Muscle layer of duodenum (tissue), 2 donors: ENCODE results near the gene ITGB6.

Experiments used
- H3K27ac ChIP-seq: one replicate; pipeline ENCODE4 v1.7.0; 2013; ENCODE audit warnings: mild to moderate bottlenecking, low read length
- H3K27me3 ChIP-seq: one replicate; pipeline ENCODE4 v1.7.0; 2013; ENCODE audit warnings: low read depth, mild to moderate bottlenecking, control low read depth, low read length
- H3K36me3 ChIP-seq, 2 donors: one replicate each; pipeline ENCODE4 v1.7.0; 2013; ENCODE audit warnings: low read length in 2 of 2, control low read depth in 1 of 2, mild to moderate bottlenecking in 1 of 2; ENCODE audit not compliant: insufficient read depth in 2 of 2, control insufficient read depth in 1 of 2
- H3K4me1 ChIP-seq, 2 donors: one replicate each; pipeline ENCODE4 v1.7.0; 2013; ENCODE audit warnings: low read length in 2 of 2, mild to moderate bottlenecking in 2 of 2, control low read depth in 1 of 2, moderate library complexity in 1 of 2; ENCODE audit not compliant: insufficient read depth in 2 of 2, control insufficient read depth in 1 of 2
- H3K4me3 ChIP-seq, 2 donors: one replicate each; pipeline ENCODE4 v1.7.0; 2013; ENCODE audit warnings: low read length in 2 of 2, low read depth in 1 of 2, mild to moderate bottlenecking in 1 of 2
- H3K9me3 ChIP-seq, 2 donors: one replicate each; pipeline ENCODE4 v1.7.0; 2013; ENCODE audit warnings: low read length in 2 of 2, control low read depth in 1 of 2, mild to moderate bottlenecking in 1 of 2; ENCODE audit not compliant: control insufficient read depth in 1 of 2
- donor health status: healthy.

The ITGB6 gene

DNA sequence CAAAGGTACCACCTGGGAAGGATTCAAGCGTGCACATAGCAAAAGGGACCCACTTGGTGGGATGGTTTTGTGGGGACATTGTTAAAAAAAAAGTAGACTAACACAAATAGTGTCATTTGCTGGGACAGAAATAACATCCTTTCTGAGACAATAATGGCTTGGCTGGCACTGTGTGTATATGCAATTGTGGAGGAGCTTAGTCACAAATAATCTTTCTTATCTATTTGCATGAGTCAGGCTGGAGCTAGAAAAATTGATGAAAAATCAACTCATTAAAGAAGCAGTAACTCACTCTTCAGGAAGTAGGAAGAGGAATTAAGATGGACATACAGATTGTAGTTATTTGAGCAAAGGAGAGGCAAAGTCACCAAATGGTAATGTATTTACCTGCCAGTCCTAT lies 29.5 kb upstream of the ITGB6 start:
- Histone ChIP-seq H3K27me3 (no peaks in the 10 kb centered on the region), H3K9me3 (no peaks in the 10 kb centered on the region), H3K36me3 (peaks cover 0 to 9% of the 10 kb centered on the region in 2 donors), H3K27ac (no peak overlapping the region), H3K4me1 (no peaks in the 10 kb centered on the region), H3K4me3 (no peak overlapping the region)

DNA sequence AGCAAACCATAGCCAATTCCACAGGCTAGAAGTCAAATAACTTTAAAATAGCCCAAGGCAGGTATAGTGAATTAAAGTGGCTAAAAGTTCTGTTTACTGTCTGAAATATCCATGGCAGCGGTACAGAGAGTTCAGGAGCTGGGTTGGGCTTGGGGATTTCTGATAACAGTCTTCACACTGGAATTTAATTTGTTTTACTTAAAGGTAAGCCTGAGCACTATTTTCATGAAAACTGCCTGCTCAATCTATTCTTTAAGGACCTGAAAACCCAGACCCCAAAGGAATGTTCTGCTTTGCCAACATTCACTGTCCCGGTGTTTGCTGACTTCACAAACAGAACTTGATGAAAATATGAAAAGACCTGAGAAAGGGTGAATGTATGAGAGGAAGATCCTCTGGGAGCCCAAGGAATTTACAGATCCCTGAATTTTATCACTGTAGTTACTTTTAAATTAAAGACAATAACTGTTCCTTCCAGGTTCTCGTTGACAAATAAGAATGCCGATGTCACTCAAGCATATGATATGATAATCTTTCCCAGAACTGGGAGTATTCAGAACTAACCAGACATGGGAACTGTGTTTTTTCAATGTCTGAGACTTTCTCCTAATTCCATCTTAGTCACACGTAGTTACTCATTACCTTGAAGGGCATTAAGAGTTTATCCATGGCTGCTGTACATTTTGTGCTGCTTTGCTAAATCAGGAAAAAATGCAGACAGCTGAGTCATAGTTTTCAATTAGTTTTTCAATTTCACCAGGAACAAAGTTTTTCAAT lies 28.3 kb upstream of the ITGB6 start:
- Histone ChIP-seq H3K9me3 (no peaks in the 10 kb centered on the region), H3K27ac (no peak overlapping the region), H3K4me1 (no peaks in the 10 kb centered on the region), H3K27me3 (no peaks in the 10 kb centered on the region), H3K36me3 (peaks cover 0 to 12% of the 10 kb centered on the region in 2 donors), H3K4me3 (no peak overlapping the region)

DNA sequence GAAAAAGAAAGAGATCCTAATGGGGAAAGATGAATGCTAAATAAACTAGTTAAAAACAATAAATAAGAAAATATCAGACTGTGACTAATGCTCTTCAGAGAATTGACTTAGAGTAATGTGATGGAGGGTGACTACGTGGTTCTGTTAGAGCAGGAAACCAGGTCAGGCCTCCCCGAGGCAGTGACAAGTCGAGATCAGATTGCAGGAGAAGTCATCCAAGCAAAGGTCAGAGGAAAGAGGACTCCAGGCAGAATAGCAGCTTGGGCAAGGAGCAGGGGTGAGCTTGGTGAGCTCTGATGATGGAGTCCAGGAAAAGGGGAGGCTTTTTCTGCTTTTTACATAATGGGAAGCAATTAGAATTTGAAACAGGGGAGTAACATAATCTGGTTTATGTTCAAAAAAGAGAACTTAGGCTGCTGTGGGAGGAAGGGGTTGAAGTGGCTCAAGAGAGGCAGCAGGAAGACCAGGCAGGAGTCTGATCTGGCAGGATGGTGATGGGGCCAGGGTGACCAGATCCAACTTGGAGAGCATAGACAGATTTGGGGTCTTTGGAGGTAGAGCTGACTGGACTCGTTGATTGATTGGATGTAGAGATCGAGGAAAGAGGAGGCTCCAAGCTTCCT lies 27.3 kb upstream of the ITGB6 start:
- H3K4me1 ChIP-seq = peaks cover 0 to under 1% of the 10 kb centered on the region in 2 donors
- H3K27me3 ChIP-seq = no peaks in the 10 kb centered on the region
- no peak overlapping the region for H3K4me3 ChIP-seq
- no peaks in the 10 kb centered on the region for H3K9me3 ChIP-seq
- no peak overlapping the region for H3K27ac ChIP-seq
- H3K36me3 ChIP-seq = peaks cover 0 to 12% of the 10 kb centered on the region in 2 donors

DNA sequence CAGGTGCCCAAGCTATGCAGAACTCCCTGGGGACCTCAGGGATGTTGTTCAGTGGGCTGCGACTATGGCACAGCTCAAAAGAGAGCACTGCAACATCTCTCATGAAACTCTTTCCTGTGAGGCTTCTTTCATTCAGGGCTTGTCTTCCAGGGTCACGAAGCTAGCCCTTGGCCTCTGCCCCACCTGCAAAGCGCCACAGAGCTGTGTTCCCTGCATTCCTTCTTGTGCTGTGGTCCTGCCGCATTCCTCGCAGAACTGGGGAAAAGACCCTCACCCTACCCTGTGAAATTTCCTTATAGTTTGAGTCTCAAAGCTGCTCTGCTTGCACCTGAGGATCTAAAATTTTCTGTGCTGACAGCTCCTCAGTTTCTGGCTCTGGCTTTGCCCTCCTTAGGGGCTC lies 26.3 kb upstream of the ITGB6 start:
- Histone ChIP-seq H3K27me3 (no peaks in the 10 kb centered on the region), H3K4me3 (no peak overlapping the region), H3K4me1 (peaks cover 0 to 7% of the 10 kb centered on the region in 2 donors), H3K36me3 (peaks cover 0 to 12% of the 10 kb centered on the region in 2 donors), H3K27ac (no peak overlapping the region), H3K9me3 (no peaks in the 10 kb centered on the region)

DNA sequence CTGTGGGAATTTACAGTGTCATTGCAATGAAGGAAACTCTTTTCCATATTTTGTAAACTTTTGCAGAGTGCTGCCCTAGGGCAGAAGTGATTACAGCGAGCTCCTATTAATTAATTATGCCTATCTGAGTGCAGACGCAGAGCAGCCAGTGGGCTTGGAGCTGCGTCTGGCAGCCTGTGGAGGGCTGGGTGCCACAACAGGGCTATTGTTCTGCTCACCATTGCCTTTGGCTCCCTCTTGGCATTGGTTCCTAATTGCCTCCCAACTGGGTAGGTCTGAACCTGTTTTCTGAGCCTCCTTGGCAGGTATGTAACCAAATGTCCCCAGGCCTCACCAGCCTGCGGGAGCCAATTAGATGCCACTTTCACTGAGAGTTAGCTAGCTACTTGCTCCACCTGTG lies 25.6 kb upstream of the ITGB6 start:
- Histone ChIP-seq H3K4me3 (no peak overlapping the region), H3K27me3 (no peaks in the 10 kb centered on the region), H3K27ac (peak overlapping the region; percentile 6), H3K9me3 (no peaks in the 10 kb centered on the region), H3K4me1 (peaks cover 0 to 7% of the 10 kb centered on the region in 2 donors), H3K36me3 (peaks cover 0 to 12% of the 10 kb centered on the region in 2 donors)

DNA sequence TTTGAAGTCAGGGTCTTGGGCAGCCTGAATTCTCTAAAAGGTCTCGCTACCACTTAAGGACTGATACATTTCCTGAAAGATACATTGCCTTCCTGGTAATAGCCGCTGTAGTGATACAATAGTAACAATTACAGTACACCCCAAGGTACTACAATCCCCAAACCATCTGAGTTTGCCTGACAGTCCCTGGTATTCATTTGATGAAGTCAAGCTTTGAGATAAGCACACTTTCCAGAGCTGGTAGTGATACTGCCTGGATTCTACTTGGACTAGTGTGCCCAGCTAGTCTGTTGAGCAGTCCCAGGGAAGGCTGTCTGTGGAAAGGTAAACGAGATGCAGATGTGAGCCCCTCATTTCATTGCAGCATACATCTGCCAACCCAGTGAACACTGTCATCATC lies 24.4 kb upstream of the ITGB6 start:
- Histone ChIP-seq H3K36me3 (peaks cover 0 to 12% of the 10 kb centered on the region in 2 donors), H3K4me1 (peaks cover 0 to 7% of the 10 kb centered on the region in 2 donors), H3K27ac (no peak overlapping the region), H3K27me3 (no peaks in the 10 kb centered on the region), H3K4me3 (no peak overlapping the region), H3K9me3 (no peaks in the 10 kb centered on the region)

DNA sequence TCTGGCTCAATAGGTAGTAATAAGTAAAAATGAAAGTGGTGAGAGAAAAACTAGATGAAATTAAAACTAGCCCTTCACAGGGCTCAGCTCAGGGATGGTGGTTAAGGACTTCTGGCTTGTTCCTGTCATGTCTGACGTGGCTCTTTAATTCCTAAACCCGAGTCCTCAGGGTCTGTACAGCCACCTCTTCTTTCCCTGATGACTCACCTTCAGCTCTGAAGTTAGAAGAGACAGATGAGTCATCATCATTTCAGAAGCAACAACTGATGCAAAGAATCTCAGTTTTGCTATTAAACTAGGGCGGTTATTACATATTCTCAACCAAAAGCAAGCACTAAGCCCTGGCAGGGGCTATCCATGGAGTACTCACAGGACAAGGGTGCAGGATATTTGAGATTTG lies 24.0 kb upstream of the ITGB6 start:
- Histone ChIP-seq H3K9me3 (no peaks in the 10 kb centered on the region), H3K27me3 (no peaks in the 10 kb centered on the region), H3K4me1 (peaks cover 0 to 7% of the 10 kb centered on the region in 2 donors), H3K27ac (no peak overlapping the region), H3K4me3 (no peak overlapping the region), H3K36me3 (peaks cover 0 to 12% of the 10 kb centered on the region in 2 donors)

DNA sequence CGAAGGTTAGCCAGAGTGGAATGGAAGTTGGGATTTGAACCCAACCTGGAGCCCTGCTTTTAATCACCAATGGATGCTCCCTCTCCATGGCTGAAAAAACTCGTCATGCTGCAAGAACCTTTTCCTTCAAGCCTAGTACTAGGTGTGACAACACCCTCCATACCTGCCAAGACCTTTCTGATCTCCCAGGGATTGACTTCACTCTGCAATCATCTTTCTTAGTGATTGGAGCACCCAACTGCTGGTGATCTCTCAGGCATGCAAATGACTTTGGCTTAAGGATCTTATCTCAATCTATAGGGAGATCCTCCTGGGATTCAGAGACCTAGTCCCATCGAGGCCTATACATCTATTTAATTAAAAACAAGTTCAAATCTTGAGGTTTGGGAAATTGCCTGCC lies 23.5 kb upstream of the ITGB6 start:
- no peak overlapping the region for H3K27ac ChIP-seq
- peaks cover 0 to 12% of the 10 kb centered on the region in 2 donors for H3K36me3 ChIP-seq
- H3K27me3 ChIP-seq = no peaks in the 10 kb centered on the region
- H3K4me1 ChIP-seq = peaks cover 0 to 7% of the 10 kb centered on the region in 2 donors
- no peaks in the 10 kb centered on the region for H3K9me3 ChIP-seq
- H3K4me3 ChIP-seq = no peak overlapping the region

DNA sequence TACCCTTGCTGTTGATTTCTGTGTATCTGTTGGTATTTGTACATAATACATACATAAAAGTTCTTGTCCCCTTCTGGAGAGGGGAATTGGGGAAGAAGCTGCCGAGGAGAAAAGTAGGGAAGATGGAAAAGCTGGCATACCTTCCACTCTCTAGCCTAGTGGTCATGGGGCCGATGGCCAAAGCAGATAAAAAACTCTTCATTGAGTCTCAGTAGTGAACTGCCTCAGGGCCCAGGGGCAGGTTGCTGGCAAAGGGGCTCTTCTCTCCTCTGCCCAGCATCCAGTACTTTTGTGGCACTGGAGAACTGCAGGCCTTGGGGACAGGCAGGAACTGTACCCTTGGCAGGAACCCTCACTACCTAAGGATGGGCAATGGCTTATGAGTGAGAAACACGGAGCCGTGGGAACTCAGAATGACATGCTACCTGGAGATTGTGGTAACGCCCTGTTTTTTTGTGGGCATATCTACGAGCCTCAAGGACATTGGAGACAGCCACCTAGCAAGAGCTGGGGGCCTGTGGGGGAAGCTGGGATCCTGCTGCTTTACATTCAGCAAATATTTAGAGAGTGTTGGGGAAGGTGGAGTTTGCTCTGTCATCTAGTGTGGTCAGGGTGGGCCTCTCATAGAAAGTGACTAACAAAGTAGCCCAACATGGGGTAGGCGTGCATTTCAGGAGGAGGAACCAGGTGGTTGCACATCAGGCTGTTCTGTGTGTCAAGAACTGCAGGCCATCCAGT lies 22.6 kb upstream of the ITGB6 start:
- Histone ChIP-seq H3K4me1 (peaks cover 0 to 7% of the 10 kb centered on the region in 2 donors), H3K36me3 (peaks cover 0 to 4% of the 10 kb centered on the region in 2 donors), H3K9me3 (no peaks in the 10 kb centered on the region), H3K27ac (peak overlapping the region; percentile 81), H3K4me3 (no peak overlapping the region), H3K27me3 (no peaks in the 10 kb centered on the region)

DNA sequence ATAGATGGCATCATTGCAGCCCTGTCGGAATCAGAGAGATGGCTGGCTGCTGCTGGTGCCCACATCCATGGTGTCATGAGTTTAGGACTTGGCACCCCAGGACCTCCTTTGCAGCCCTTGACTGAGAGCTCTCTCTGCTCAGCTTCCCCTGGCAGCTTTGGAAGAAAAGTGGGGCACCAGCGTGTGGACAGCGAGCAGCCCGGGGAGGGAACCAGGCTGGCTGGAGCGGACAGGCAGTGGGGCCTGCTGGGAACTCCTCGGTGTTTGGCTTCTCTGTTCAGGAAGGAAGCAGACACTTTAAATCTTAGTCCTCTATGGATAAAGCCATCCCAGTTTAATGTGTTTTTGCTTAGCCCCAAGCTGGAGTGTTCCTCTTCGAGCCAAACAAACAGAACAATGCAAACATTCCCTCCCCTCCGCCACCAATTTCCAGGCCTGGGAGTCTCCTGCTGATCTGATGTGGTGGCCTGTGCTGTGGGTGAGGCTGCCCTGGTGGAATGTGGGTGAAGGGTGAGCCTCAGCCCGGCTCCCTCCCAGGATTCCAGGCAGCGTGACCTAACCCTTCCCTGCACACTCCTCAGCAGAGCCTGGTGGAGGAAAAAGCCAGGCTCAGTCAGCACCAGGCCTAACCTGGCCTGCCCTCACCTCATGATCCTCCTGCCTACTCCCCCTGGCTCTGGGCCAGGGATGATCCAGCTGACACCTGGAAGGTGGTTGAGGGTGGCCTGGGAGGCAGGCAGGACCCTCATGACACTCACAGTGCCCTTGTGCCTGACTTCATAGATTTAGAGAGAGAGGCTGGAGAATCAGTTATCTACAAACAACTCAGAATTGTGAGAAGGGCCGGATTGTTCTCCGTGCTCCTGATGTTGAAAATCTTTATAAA lies 21.6 kb upstream of the ITGB6 start:
- Histone ChIP-seq H3K27ac (peak overlapping the region; percentile 81), H3K36me3 (peaks cover 0 to 3% of the 10 kb centered on the region in 2 donors), H3K4me3 (no peak overlapping the region), H3K9me3 (no peaks in the 10 kb centered on the region), H3K4me1 (peaks cover 0 to 7% of the 10 kb centered on the region in 2 donors), H3K27me3 (no peaks in the 10 kb centered on the region)
